A549 (cell line): ENCODE data around the gene TRMT10C.

ENCODE experiments used
- HDAC2 ChIP-seq: fragments of 200-600 bp; sonication (generic); IDR thresholded peaks from 2 replicates; pipeline ENCODE4 v1.6.1; 2016
- POLR2AphosphoS2 ChIP-seq: conservative IDR thresholded peaks from 2 replicates; pipeline ENCODE4 v1.6.1; 2012; ENCODE audit warnings: low read length, improper control_type of control experiment, inconsistent platforms
- RARB ChIP-seq: fragments of 250-450 bp; sonication (Bioruptor Pico); IDR thresholded peaks from 2 replicates; pipeline ENCODE4 v1.8.0; 2021; ENCODE audit warnings: mild to moderate bottlenecking, moderate library complexity
- ZFP36 ChIP-seq: fragments of 450-650 bp; IDR thresholded peaks from 2 replicates; pipeline ENCODE4 v1.6.1; 2014; ENCODE audit warnings: borderline replicate concordance; ENCODE audit not compliant: partially characterized antibody
- TF ChIP-seq, protein P1 (sequence below): IDR thresholded peaks from 2 replicates; pipeline ENCODE4 v1.6.1; 2012; ENCODE audit warnings: low read depth, borderline replicate concordance
- TF ChIP-seq, protein P2 (sequence below): fragments of 200-600 bp; sonication (generic); IDR thresholded peaks from 2 replicates; pipeline ENCODE4 v1.6.1; 2016; ENCODE audit warnings: antibody characterized with exemption, mild to moderate bottlenecking, moderate library complexity
- TF ChIP-seq, protein P3 (sequence below): fragments of >200 bp; sonication (Bioruptor Twin); formaldehyde crosslinking; IDR thresholded peaks from 3 replicates; pipeline ENCODE4 v1.5.1; 2016
- TF ChIP-seq, protein P4 (sequence below): IDR thresholded peaks from 2 replicates; pipeline ENCODE4 v1.6.1; 2012

DNA sequence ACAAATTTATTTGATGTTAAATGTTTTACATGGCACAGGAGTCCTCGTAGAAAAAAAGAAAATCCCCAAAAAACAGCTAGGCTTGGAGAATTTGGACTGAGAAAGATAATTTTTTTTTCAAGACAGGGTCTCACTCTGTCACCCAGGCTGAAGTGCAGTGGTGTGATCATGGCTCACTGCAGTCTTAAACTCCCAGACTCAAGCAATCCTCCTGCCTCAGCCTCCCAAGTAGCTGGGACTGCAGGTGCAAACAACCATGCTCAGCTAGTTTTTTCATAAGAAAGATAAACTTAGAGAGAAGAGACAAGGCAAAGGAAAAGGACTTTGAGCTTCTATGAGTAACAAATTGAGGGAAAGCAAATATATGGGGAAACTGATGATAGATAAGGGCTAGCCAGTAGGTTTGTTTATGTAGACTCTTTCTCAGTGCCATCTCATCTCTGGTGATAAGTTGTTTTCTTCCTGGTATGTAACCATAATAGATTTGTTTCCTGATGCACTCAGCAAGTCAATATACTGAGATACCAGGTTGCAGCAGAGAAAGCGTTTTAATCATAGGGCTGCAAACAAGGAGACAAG lies 13.1 kb upstream of the TRMT10C start:
- TF ChIP-seq POLR2AphosphoS2 (no peak), RARB (no peak), ZFP36 (no peak), HDAC2 (no peak)
- TF ChIP-seq, protein P1, sequence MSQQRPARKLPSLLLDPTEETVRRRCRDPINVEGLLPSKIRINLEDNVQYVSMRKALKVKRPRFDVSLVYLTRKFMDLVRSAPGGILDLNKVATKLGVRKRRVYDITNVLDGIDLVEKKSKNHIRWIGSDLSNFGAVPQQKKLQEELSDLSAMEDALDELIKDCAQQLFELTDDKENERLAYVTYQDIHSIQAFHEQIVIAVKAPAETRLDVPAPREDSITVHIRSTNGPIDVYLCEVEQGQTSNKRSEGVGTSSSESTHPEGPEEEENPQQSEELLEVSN, result no peak
- TF ChIP-seq, protein P2, sequence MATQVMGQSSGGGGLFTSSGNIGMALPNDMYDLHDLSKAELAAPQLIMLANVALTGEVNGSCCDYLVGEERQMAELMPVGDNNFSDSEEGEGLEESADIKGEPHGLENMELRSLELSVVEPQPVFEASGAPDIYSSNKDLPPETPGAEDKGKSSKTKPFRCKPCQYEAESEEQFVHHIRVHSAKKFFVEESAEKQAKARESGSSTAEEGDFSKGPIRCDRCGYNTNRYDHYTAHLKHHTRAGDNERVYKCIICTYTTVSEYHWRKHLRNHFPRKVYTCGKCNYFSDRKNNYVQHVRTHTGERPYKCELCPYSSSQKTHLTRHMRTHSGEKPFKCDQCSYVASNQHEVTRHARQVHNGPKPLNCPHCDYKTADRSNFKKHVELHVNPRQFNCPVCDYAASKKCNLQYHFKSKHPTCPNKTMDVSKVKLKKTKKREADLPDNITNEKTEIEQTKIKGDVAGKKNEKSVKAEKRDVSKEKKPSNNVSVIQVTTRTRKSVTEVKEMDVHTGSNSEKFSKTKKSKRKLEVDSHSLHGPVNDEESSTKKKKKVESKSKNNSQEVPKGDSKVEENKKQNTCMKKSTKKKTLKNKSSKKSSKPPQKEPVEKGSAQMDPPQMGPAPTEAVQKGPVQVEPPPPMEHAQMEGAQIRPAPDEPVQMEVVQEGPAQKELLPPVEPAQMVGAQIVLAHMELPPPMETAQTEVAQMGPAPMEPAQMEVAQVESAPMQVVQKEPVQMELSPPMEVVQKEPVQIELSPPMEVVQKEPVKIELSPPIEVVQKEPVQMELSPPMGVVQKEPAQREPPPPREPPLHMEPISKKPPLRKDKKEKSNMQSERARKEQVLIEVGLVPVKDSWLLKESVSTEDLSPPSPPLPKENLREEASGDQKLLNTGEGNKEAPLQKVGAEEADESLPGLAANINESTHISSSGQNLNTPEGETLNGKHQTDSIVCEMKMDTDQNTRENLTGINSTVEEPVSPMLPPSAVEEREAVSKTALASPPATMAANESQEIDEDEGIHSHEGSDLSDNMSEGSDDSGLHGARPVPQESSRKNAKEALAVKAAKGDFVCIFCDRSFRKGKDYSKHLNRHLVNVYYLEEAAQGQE, result no peak
- TF ChIP-seq, protein P3, sequence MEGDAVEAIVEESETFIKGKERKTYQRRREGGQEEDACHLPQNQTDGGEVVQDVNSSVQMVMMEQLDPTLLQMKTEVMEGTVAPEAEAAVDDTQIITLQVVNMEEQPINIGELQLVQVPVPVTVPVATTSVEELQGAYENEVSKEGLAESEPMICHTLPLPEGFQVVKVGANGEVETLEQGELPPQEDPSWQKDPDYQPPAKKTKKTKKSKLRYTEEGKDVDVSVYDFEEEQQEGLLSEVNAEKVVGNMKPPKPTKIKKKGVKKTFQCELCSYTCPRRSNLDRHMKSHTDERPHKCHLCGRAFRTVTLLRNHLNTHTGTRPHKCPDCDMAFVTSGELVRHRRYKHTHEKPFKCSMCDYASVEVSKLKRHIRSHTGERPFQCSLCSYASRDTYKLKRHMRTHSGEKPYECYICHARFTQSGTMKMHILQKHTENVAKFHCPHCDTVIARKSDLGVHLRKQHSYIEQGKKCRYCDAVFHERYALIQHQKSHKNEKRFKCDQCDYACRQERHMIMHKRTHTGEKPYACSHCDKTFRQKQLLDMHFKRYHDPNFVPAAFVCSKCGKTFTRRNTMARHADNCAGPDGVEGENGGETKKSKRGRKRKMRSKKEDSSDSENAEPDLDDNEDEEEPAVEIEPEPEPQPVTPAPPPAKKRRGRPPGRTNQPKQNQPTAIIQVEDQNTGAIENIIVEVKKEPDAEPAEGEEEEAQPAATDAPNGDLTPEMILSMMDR, result no peak
- TF ChIP-seq, protein P4, sequence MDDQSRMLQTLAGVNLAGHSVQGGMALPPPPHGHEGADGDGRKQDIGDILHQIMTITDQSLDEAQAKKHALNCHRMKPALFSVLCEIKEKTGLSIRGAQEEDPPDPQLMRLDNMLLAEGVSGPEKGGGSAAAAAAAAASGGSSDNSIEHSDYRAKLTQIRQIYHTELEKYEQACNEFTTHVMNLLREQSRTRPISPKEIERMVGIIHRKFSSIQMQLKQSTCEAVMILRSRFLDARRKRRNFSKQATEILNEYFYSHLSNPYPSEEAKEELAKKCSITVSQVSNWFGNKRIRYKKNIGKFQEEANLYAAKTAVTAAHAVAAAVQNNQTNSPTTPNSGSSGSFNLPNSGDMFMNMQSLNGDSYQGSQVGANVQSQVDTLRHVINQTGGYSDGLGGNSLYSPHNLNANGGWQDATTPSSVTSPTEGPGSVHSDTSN, result no peak
